CD4-positive, alpha-beta T cell (primary cell): ENCODE data around the gene NPIPA3. TPM values are rescaled to one million over a fixed set of nuclear protein-coding genes. Genes with fewer than 3 reads are reported as not detected.

Experiments used
- ATAC-seq: fragments of 200-7000 bp; cut with Tn5 transposase; one replicate; pipeline ENCODE4 v1.10.0; 2022; ENCODE audit warnings: mild to moderate bottlenecking; ENCODE audit not compliant: poor library complexity
- CTCF ChIA-PET: fragments of 350-600 bp; sonication (Branson Sonifier 250); formaldehyde crosslinking; loops from one replicate; lab custom pipeline; 2021; ENCODE audit warnings: antibody characterized with exemption, inconsistent platforms; lab: Charles Lee
- POLR2A ChIA-PET: fragments of 350-600 bp; sonication (Branson Sonifier 250); formaldehyde crosslinking; loops from one replicate; lab custom pipeline; 2021; ENCODE audit warnings: antibody characterized with exemption, inconsistent platforms; lab: Charles Lee
- DNase-seq, 14 experiments: peaks; one replicate each; pipeline ENCODE4 v3.0.0-alpha.2; 2013 to 2020; ENCODE audit warnings: mixed read lengths in 2 of 14
- H3K27ac ChIP-seq, 2 donors: one replicate each; pipeline versions ENCODE4 v1.5.1 to v1.7.0; 2013; ENCODE audit warnings: low read length in 2 of 2, low read depth in 1 of 2, mild to moderate bottlenecking in 1 of 2
- H3K27me3 ChIP-seq, 2 experiments: 1 replicate in 1 of 2; 2 replicates in 1 of 2; pipeline versions ENCODE4 v1.6.1 to v1.7.0; 2013; ENCODE audit warnings: low read length in 2 of 2, control low read depth in 1 of 2, mild to moderate bottlenecking in 1 of 2, moderate library complexity in 1 of 2; ENCODE audit not compliant: insufficient read depth in 2 of 2, control insufficient read depth in 1 of 2
- H3K36me3 ChIP-seq: one replicate; pipeline ENCODE4 v1.6.1; 2013; ENCODE audit warnings: low read length, control low read depth; ENCODE audit not compliant: insufficient read depth
- H3K4me1 ChIP-seq: one replicate; pipeline ENCODE4 v1.6.1; 2013; ENCODE audit warnings: low read length, control low read depth; ENCODE audit not compliant: insufficient read depth
- H3K4me3 ChIP-seq: one replicate; pipeline ENCODE4 v1.5.1; 2013; ENCODE audit warnings: mild to moderate bottlenecking, low read length, moderate library complexity
- H3K9me3 ChIP-seq, 2 experiments: 1 replicate in 1 of 2; 2 replicates in 1 of 2; pipeline versions ENCODE4 v1.6.1 to v1.7.0; 2013; ENCODE audit warnings: low read length in 2 of 2, mild to moderate bottlenecking in 2 of 2, control low read depth in 1 of 2, moderate library complexity in 1 of 2; ENCODE audit not compliant: control insufficient read depth in 1 of 2, insufficient read depth in 1 of 2
- H3K27ac Mint-ChIP-seq: one replicate; pipeline ENCODE4 v1.8.0; 2020; ENCODE audit warnings: mixed read lengths
- H3K27me3 Mint-ChIP-seq: one replicate; pipeline ENCODE4 v1.8.0; 2021; ENCODE audit warnings: mixed read lengths
- H3K36me3 Mint-ChIP-seq: one replicate; pipeline ENCODE4 v1.8.0; 2021; ENCODE audit warnings: low read depth, mixed read lengths
- H3K4me1 Mint-ChIP-seq: one replicate; pipeline ENCODE4 v1.8.0; 2021; ENCODE audit warnings: low read depth, mixed read lengths
- H3K4me3 Mint-ChIP-seq: one replicate; pipeline ENCODE4 v1.8.0; 2020; ENCODE audit warnings: mild to moderate bottlenecking, mixed read lengths
- H3K9me3 Mint-ChIP-seq: one replicate; pipeline ENCODE4 v1.8.0; 2020; ENCODE audit warnings: mixed read lengths
- intact Hi-C, 2 experiments: fragments of 100-400 bp; cut with DNase I in 1 of 2; cut with micrococcal nuclease in 1 of 2; formaldehyde crosslinking; loops; one replicate each; pipeline versions ENCODE4 v1.15.1 to v1.9.0; 2023 to 2025; cut with DNase I, micrococcal nuclease
- total RNA-seq, 174 experiments: library from RNA in 2 of 174; stranded (reverse) in 2 of 174; gene quantifications; one replicate each; pipeline ENCODE4 v1.2.3 and lab custom pipeline; 2021 to 2026
- TF ChIP-seq, protein P1 (sequence below): fragments of 200-600 bp; IDR thresholded peaks from one replicate; pipeline ENCODE4 v1.8.0; 2022; ENCODE audit warnings: antibody characterized with exemption, mild to moderate bottlenecking

The NPIPA3 gene
- total RNA-seq, 2 experiments from 2014 or later, result 1.6 to 2.3 TPM

DNA sequence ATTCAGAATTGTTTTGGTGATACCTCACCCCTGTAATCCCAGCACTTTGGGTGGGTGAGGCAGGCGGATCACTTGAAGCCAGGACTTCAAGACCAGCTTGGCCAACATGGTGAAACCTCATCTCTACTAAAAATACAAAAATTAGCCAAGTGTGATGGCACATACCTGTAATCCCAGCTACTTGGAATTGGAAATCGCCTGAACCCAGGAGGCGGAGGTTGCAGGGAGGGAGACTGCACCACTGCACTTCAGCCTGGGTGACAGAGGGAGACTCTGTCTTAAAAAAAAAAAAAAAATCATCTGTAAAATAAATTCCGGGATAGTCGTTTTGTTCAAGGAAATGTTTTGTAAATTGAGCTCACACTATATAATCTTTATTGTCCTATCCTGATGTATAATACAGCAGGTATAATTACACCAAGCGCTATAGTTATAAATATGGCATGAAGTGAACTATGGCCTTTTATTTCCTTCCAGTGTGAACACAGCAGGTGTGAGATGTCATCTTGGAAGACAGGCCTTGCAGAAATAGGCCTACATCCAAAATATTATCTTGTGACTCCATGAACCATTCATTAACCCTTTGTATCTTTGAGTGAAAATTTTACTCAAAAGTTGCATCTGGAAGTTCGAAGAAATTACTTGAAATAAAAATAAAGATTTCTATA, 34.5 kb upstream of the NPIPA3 start:
- no peak overlapping the region for H3K4me3 Mint-ChIP-seq
- no peak overlapping the region for H3K27ac Mint-ChIP-seq
- no peaks in the 10 kb centered on the region for H3K9me3 Mint-ChIP-seq
- H3K4me1 Mint-ChIP-seq, result peaks cover 6% of the 10 kb centered on the region
- H3K4me3 ChIP-seq, result no peak overlapping the region
- H3K4me1 ChIP-seq, result peaks cover 4% of the 10 kb centered on the region
- peaks cover 60% of the 10 kb centered on the region for H3K36me3 Mint-ChIP-seq
- no peak overlapping the region for H3K27ac ChIP-seq
- CTCF ChIA-PET, result no interaction called here
- DNase-seq (no peak), ATAC-seq (no peak)
- H3K9me3 ChIP-seq, result no peaks in the 10 kb centered on the region
- TF ChIP-seq, protein P1, sequence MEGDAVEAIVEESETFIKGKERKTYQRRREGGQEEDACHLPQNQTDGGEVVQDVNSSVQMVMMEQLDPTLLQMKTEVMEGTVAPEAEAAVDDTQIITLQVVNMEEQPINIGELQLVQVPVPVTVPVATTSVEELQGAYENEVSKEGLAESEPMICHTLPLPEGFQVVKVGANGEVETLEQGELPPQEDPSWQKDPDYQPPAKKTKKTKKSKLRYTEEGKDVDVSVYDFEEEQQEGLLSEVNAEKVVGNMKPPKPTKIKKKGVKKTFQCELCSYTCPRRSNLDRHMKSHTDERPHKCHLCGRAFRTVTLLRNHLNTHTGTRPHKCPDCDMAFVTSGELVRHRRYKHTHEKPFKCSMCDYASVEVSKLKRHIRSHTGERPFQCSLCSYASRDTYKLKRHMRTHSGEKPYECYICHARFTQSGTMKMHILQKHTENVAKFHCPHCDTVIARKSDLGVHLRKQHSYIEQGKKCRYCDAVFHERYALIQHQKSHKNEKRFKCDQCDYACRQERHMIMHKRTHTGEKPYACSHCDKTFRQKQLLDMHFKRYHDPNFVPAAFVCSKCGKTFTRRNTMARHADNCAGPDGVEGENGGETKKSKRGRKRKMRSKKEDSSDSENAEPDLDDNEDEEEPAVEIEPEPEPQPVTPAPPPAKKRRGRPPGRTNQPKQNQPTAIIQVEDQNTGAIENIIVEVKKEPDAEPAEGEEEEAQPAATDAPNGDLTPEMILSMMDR, result no peak
- H3K27me3 Mint-ChIP-seq, result no peaks in the 10 kb centered on the region
- no peaks in the 10 kb centered on the region for H3K27me3 ChIP-seq
- POLR2A ChIA-PET, result no interaction called here
- intact Hi-C loops, result no loop called here
- H3K36me3 ChIP-seq, result peaks cover 45% of the 10 kb centered on the region

DNA sequence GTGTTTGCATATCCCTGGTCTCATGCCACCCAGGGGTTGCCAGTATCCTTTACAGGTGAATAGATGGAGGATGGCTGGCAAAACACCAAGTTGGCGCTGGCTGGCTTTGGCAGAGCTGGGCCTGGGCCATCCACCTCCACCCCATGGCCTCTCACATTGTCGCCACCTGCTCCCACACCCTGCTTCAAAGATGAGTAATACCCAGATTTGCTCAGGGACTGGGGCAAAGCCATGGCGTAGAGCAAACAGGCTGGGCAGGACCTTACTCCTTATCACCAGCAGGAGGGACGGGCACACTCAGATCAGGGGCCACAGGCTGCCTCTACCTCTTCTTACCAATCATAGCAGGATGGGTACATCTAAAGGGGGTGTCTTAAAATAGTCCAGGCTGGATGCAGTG, 33.4 kb upstream of the NPIPA3 start:
- intact Hi-C loops, result no loop called here
- peaks cover 51% of the 10 kb centered on the region for H3K36me3 Mint-ChIP-seq
- TF ChIP-seq, protein P1, result no peak
- POLR2A ChIA-PET, result no interaction called here
- Histone ChIP-seq H3K4me1 (peaks cover 4% of the 10 kb centered on the region), H3K36me3 (peaks cover 35% of the 10 kb centered on the region), H3K4me3 (no peak overlapping the region), H3K27ac (no peak overlapping the region), H3K9me3 (no peaks in the 10 kb centered on the region), H3K27me3 (no peaks in the 10 kb centered on the region)
- no peaks in the 10 kb centered on the region for H3K9me3 Mint-ChIP-seq
- DNase-seq (no peak), ATAC-seq (no peak)
- CTCF ChIA-PET, result no interaction called here
- no peaks in the 10 kb centered on the region for H3K27me3 Mint-ChIP-seq
- H3K4me3 Mint-ChIP-seq, result no peak overlapping the region
- H3K4me1 Mint-ChIP-seq, result peaks cover 12% of the 10 kb centered on the region
- no peak overlapping the region for H3K27ac Mint-ChIP-seq

DNA sequence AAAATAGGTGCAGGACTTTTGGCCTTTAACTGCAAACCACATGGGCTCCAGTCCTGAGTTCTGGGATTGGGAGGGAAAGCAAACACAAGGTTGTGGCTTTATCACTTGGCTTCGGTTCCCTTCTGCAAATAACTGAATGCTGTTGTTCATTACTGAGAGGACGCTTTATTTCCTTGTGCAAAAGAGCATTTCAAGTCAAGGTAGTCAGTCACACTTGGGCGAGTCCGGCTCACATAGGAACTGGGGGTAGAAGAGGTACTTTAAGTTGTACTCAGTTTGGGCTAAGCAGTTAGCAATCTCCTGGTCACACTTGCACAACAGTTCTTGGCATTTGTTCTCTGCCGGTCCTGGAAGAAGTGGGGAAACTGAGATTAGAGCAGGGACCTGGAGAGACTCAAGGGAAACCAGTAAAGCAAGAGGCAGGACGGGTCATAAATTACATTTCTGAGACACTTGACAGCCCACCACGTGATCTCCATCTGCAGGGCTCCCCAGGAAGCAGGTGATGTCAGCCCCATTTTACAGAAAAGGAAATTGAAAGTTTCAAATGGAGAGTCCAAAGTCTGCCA, 30.7 kb upstream of the NPIPA3 start:
- Histone ChIP-seq H3K36me3 (peaks cover 10% of the 10 kb centered on the region), H3K4me1 (peaks cover 4% of the 10 kb centered on the region), H3K9me3 (no peaks in the 10 kb centered on the region), H3K4me3 (no peak overlapping the region), H3K27me3 (no peaks in the 10 kb centered on the region), H3K27ac (no peak overlapping the region)
- no peaks in the 10 kb centered on the region for H3K27me3 Mint-ChIP-seq
- no peak for ATAC-seq
- peaks cover 23% of the 10 kb centered on the region for H3K36me3 Mint-ChIP-seq
- DNase-seq, result peak in 1 of 14 experiments; percentile 6
- TF ChIP-seq, protein P1, result no peak
- no peaks in the 10 kb centered on the region for H3K9me3 Mint-ChIP-seq
- peaks cover 12% of the 10 kb centered on the region for H3K4me1 Mint-ChIP-seq
- H3K27ac Mint-ChIP-seq, result no peak overlapping the region
- intact Hi-C loops, result no loop called here
- ChIA-PET POLR2A (no interaction called here), CTCF (no interaction called here)
- no peak overlapping the region for H3K4me3 Mint-ChIP-seq
